A549 (cell line): Measurements from ENCODE around the gene PHTF2. TPM values are rescaled to one million over a fixed set of nuclear protein-coding genes. Genes with fewer than 3 reads are reported as not detected.
"Not testable (repeated sequence)": the region's sequence is repeated elsewhere in the genome, so short reads cannot be mapped to it uniquely, and the experiment has no call there.

Experiments
- ATAC-seq, 2 experiments: fragments of 200-7000 bp in 1 of 2; fragments of >200 bp in 1 of 2; cut with Nextera tagmentation in 1 of 2; cut with Tn5 transposase in 1 of 2; 3 replicates each; pipeline versions ENCODE4 v1.8.0 to v1.9.1; 2018 to 2020; ENCODE audit warnings: mild to moderate bottlenecking in 1 of 2, moderate library complexity in 1 of 2
- CTCF ChIA-PET: fragments of 300-600 bp; sonication (Branson Sonifier 250); formaldehyde crosslinking; extraction: SDS; loops from one replicate; lab custom pipeline; 2021; ENCODE audit warnings: antibody characterized with exemption, inconsistent platforms; lab: Yijun Ruan, JAX
- POLR2A ChIA-PET: fragments of 350-600 bp; formaldehyde crosslinking; extraction: SDS; loops from one replicate; lab custom pipeline; 2021; ENCODE audit warnings: antibody characterized with exemption, inconsistent platforms; lab: Yijun Ruan, JAX
- DNase-seq, 2 experiments: peaks; one replicate each; pipeline versions ENCODE4 v3.0.0 to v3.0.0-alpha.2; 2011 to 2016; ENCODE audit warnings: low read depth in 1 of 2, low spot score in 1 of 2
- FAIRE-seq: peaks from 2 replicates; lab custom pipeline; 2011; peaks lifted over from hg19 to GRCh38; lab: Jason Lieb, UNC
- H3K27ac ChIP-seq, 2 experiments: fragments of >200 bp; sonication (Bioruptor Twin); formaldehyde crosslinking; 3 replicates each; pipeline ENCODE4 v1.5.1; 2016 to 2017
- H3K4me1 ChIP-seq: fragments of >200 bp; sonication (Bioruptor Twin); formaldehyde crosslinking; 3 replicates; pipeline ENCODE4 v1.6.1; 2016
- H3K4me2 ChIP-seq: fragments of >200 bp; sonication (Bioruptor Twin); formaldehyde crosslinking; 3 replicates; pipeline ENCODE4 v1.6.1; 2016
- H3K4me3 ChIP-seq: fragments of >200 bp; sonication (Bioruptor Twin); formaldehyde crosslinking; 3 replicates; pipeline ENCODE4 v1.5.1; 2016
- H3K9me3 ChIP-seq: fragments of >200 bp; sonication (Bioruptor Twin); formaldehyde crosslinking; 3 replicates; pipeline ENCODE4 v1.6.1; 2016
- ATOH8 ChIP-seq: fragments of 250-450 bp; sonication (Bioruptor Pico); IDR thresholded peaks from 2 replicates; pipeline ENCODE4 v1.5.0; 2020; ENCODE audit warnings: low read depth, mild to moderate bottlenecking, moderate library complexity
- BCL3 ChIP-seq: fragments of >200 bp; sonication (Bioruptor Twin); formaldehyde crosslinking; IDR thresholded peaks from 3 replicates; pipeline ENCODE4 v1.6.1; 2016
- CBX2 ChIP-seq: fragments of 200-600 bp; sonication (generic); IDR thresholded peaks from 2 replicates; pipeline ENCODE4 v1.6.1; 2016; ENCODE audit warnings: low read depth, mild to moderate bottlenecking, borderline replicate concordance
- CBX8 ChIP-seq: fragments of 200-600 bp; sonication (generic); IDR thresholded peaks from 2 replicates; pipeline ENCODE4 v1.6.1; 2016
- CEBPB ChIP-seq, 2 experiments: fragments of >200 bp in 1 of 2; sonication (Bioruptor Twin) in 1 of 2; formaldehyde crosslinking in 1 of 2; IDR thresholded peaks; 2 replicates each; pipeline ENCODE4 v1.6.1; 2012 to 2016
- CHD4 ChIP-seq: fragments of 200-600 bp; sonication (generic); IDR thresholded peaks from 2 replicates; pipeline ENCODE4 v1.6.1; 2016; ENCODE audit warnings: antibody characterized with exemption, mild to moderate bottlenecking, borderline replicate concordance
- E2F6 ChIP-seq: IDR thresholded peaks from 2 replicates; pipeline ENCODE4 v1.6.1; 2012; ENCODE audit warnings: low read depth, borderline replicate concordance
- EHMT2 ChIP-seq: fragments of 200-600 bp; sonication (generic); IDR thresholded peaks from 2 replicates; pipeline ENCODE4 v1.6.1; 2016; ENCODE audit warnings: antibody characterized with exemption, low read depth, mild to moderate bottlenecking, moderate library complexity
- ELK1 ChIP-seq: fragments of 150-350 bp; IDR thresholded peaks from 2 replicates; pipeline ENCODE4 v1.6.1; 2014; ENCODE audit warnings: low read depth, mild to moderate bottlenecking, low read length
- EP300 ChIP-seq, 2 experiments: fragments of >200 bp; sonication (Bioruptor Twin); formaldehyde crosslinking; IDR thresholded peaks; 2 replicates in 1 of 2; 3 replicates in 1 of 2; pipeline ENCODE4 v1.6.1; 2016 to 2017
- GATA3 ChIP-seq: IDR thresholded peaks from 2 replicates; pipeline ENCODE4 v1.6.1; 2012; ENCODE audit warnings: borderline replicate concordance
- HEYL ChIP-seq: fragments of 250-450 bp; sonication (Bioruptor Pico); IDR thresholded peaks from 2 replicates; pipeline ENCODE4 v1.8.0; 2021; ENCODE audit warnings: mild to moderate bottlenecking, moderate library complexity
- HOXB5 ChIP-seq: fragments of 250-450 bp; sonication (Bioruptor Pico); IDR thresholded peaks from 2 replicates; pipeline ENCODE4 v1.5.0; 2020; ENCODE audit warnings: mild to moderate bottlenecking, moderate library complexity
- JUN ChIP-seq, 2 experiments: fragments of >200 bp; sonication (Bioruptor Twin); formaldehyde crosslinking; IDR thresholded peaks; 2 replicates in 1 of 2; 3 replicates in 1 of 2; pipeline ENCODE4 v1.6.1; 2016 to 2017
- KDM1A ChIP-seq: fragments of 200-600 bp; sonication (generic); IDR thresholded peaks from 2 replicates; pipeline ENCODE4 v1.6.1; 2016; ENCODE audit warnings: low read depth, mild to moderate bottlenecking
- MAX ChIP-seq: IDR thresholded peaks from 2 replicates; pipeline ENCODE4 v1.6.1; 2012
- NR3C1 ChIP-seq: fragments of >200 bp; sonication (Bioruptor Twin); formaldehyde crosslinking; IDR thresholded peaks from 3 replicates; pipeline ENCODE4 v1.6.1; 2017
- POLR2AphosphoS2 ChIP-seq: conservative IDR thresholded peaks from 2 replicates; pipeline ENCODE4 v1.6.1; 2012; ENCODE audit warnings: low read length, improper control_type of control experiment, inconsistent platforms
- RAD21 ChIP-seq, 2 experiments: fragments of >200 bp in 1 of 2; sonication (Bioruptor Twin) in 1 of 2; formaldehyde crosslinking in 1 of 2; IDR thresholded peaks in 1 of 2; conservative IDR thresholded peaks in 1 of 2; 2 replicates in 1 of 2; 3 replicates in 1 of 2; pipeline ENCODE4 v1.6.1; 2012 to 2018; ENCODE audit warnings: inconsistent platforms in 1 of 2
- RARB ChIP-seq: fragments of 250-450 bp; sonication (Bioruptor Pico); IDR thresholded peaks from 2 replicates; pipeline ENCODE4 v1.8.0; 2021; ENCODE audit warnings: mild to moderate bottlenecking, moderate library complexity
- RCOR1 ChIP-seq: fragments of 150-350 bp; IDR thresholded peaks from 2 replicates; pipeline ENCODE4 v1.6.1; 2014; ENCODE audit warnings: antibody characterized with exemption, low read length, low read depth
- SREBF2 ChIP-seq: fragments of 450-650 bp; IDR thresholded peaks from 2 replicates; pipeline ENCODE4 v1.6.1; 2014; ENCODE audit warnings: mild to moderate bottlenecking, moderate library complexity
- TP53 ChIP-seq: fragments of 250-450 bp; sonication (Bioruptor Pico); IDR thresholded peaks from 2 replicates; pipeline ENCODE4 v1.5.0; 2021; ENCODE audit warnings: mild to moderate bottlenecking, moderate library complexity
- USF2 ChIP-seq: fragments of 450-650 bp; IDR thresholded peaks from 2 replicates; pipeline ENCODE4 v1.6.1; 2014; ENCODE audit warnings: antibody characterized with exemption
- ZC3H11A ChIP-seq: fragments of 450-650 bp; IDR thresholded peaks from 2 replicates; pipeline ENCODE4 v1.6.1; 2014; ENCODE audit warnings: antibody characterized with exemption, mild to moderate bottlenecking
- ZFP36 ChIP-seq: fragments of 450-650 bp; IDR thresholded peaks from 2 replicates; pipeline ENCODE4 v1.6.1; 2014; ENCODE audit warnings: borderline replicate concordance; ENCODE audit not compliant: partially characterized antibody
- ZSCAN20 ChIP-seq: fragments of 250-450 bp; sonication (Bioruptor Pico); IDR thresholded peaks from 2 replicates; pipeline ENCODE4 v1.8.0; 2022; ENCODE audit warnings: mild to moderate bottlenecking, moderate library complexity
- WGBS: methylation state at CpG from one replicate; pipeline ENCODE4 v1.1.6; 2017; ENCODE audit errors: missing lambda C conversion rate; 5-methylcytosine and 5-hydroxymethylcytosine counted together
- polyA plus RNA-seq, 4 experiments: library from polyadenylated mRNA; depleted of rRNA in 3 of 4; stranded (reverse); fragments of >200 nt; fragmentation: RNase III in 1 of 4; extraction: RNeasy Plus Mini Kit Qiagen cat#74134 plus additional on column Dnase treatment in 1 of 4; gene quantifications; 2 replicates in 3 of 4; 3 replicates in 1 of 4; pipeline ENCODE4 v1.2.3, GENCODE V29; 2011 to 2017

Gene PHTF2
- polyA plus RNA-seq, 2 of the 4 experiments (the other 2 are of a cell fraction) = 14.5 to 41.6 TPM

- CTCF ChIA-PET = interaction anchor here (1.1 to 1.3 kb wide), 2 partner anchors 14 to 45 kb away, joined by 4 read pairs; no protein-coding TSS in a partner anchor
- no peak for FAIRE-seq
- no peak for TF ChIP-seq NR3C1
- TF ChIP-seq BCL3 = no peak
- no peak for TF ChIP-seq KDM1A
- TF ChIP-seq E2F6 = no peak
- no peak for TF ChIP-seq HOXB5 (CRISPR knock-in tag)
- TF ChIP-seq USF2 = no peak
- no peak for TF ChIP-seq SREBF2
- no peak for TF ChIP-seq CBX8
- TF ChIP-seq MAX = no peak
- TF ChIP-seq CHD4 = no peak
- TF ChIP-seq CBX2 = no peak
- no peak for TF ChIP-seq GATA3
- no peak for TF ChIP-seq HEYL
Measured at GRCh38 chr7:77995717-77996116, 197.1 kb downstream of the PHTF2 start.

GRCh38 chr7:77999168-77999567 lies 200.6 kb downstream of the PHTF2 start:
- H3K27ac ChIP-seq, POLR2A ChIA-PET, ATAC-seq, FAIRE-seq, DNase-seq, H3K9me3 ChIP-seq, H3K4me2 ChIP-seq, H3K4me3 ChIP-seq, H3K4me1 ChIP-seq: not testable (repeated sequence)
- CTCF ChIA-PET = interaction anchor here (1.1 kb wide), 1 partner anchor 17 kb away, joined by 3 read pairs; no protein-coding TSS in a partner anchor
- WGBS = 8% methylated on average over 3 of the region's 3 CpGs

More at GRCh38 chr7:77995717-77996116, 197.1 kb downstream of the PHTF2 start:
- H3K4me1 ChIP-seq = no peaks in the 10 kb centered on the region
- ATAC-seq (peak; percentile 77; a peak in 5 of 6 replicates), DNase-seq (peak in 1 of 2 experiments; percentile 21)
- H3K27ac ChIP-seq = no peak overlapping the region
- WGBS = 68% methylated on average over 6 of the region's 6 CpGs
- H3K9me3 ChIP-seq = no peaks in the 10 kb centered on the region
- no peak overlapping the region for H3K4me3 ChIP-seq
- POLR2A ChIA-PET = no interaction called here
- no peak overlapping the region for H3K4me2 ChIP-seq

- DNase-seq (no peak), ATAC-seq (no peak), FAIRE-seq (no peak)
- no peak overlapping the region for H3K4me2 ChIP-seq
- POLR2A ChIA-PET = no interaction called here
- TF ChIP-seq RAD21 (conservative IDR thresholded peaks at IDR 0.05 in 1 of 2, IDR thresholded peaks at IDR 0.05 in 1 of 2) (no peak), POLR2AphosphoS2 (no peak), ELK1 (no peak), HOXB5 (CRISPR knock-in tag) (no peak), ZSCAN20 (CRISPR knock-in tag) (no peak), ZFP36 (no peak), ATOH8 (CRISPR knock-in tag) (no peak), CHD4 (no peak), RCOR1 (no peak), BCL3 (no peak), RARB (CRISPR knock-in tag) (no peak), USF2 (no peak), ZC3H11A (no peak), CEBPB (IDR thresholded peaks at IDR 0.05) (no peak), JUN (IDR thresholded peaks at IDR 0.05) (no peak), EHMT2 (no peak), TP53 (CRISPR knock-in tag) (no peak), EP300 (IDR thresholded peaks at IDR 0.05) (no peak), GATA3 (no peak)
- H3K27ac ChIP-seq = no peak overlapping the region
- CTCF ChIA-PET = no interaction called here
- no peaks in the 10 kb centered on the region for H3K4me1 ChIP-seq
- WGBS = 52% methylated on average over 3 of the region's 3 CpGs
- no peak overlapping the region for H3K4me3 ChIP-seq
- no peaks in the 10 kb centered on the region for H3K9me3 ChIP-seq
Measured at GRCh38 chr7:78002021-78002420, 203.4 kb downstream of the PHTF2 start.
